HL-60 (cell line): ENCODE results near the gene CST6.

Experiments
- DNase-seq, 2 experiments: peaks; one replicate each; pipeline ENCODE4 v3.0.0-alpha.2; 2010 to 2020; ENCODE audit warnings: low read depth in 1 of 2, low spot score in 1 of 2
- H3K27ac ChIP-seq: fragments of 250-450 bp; sonication (Bioruptor Pico); replicated peaks from 2 replicates; pipeline ENCODE4 v1.5.1; 2020; ENCODE audit warnings: mild to moderate bottlenecking, moderate library complexity
- H3K27me3 ChIP-seq: fragments of 250-450 bp; sonication (Bioruptor Pico); 2 replicates; pipeline ENCODE4 v1.5.1; 2021; ENCODE audit warnings: mild to moderate bottlenecking, moderate library complexity; ENCODE audit not compliant: insufficient read depth, poor library complexity, severe bottlenecking
- H3K4me3 ChIP-seq: replicated peaks from 2 replicates; pipeline ENCODE4 v1.5.1; 2011; ENCODE audit warnings: mild to moderate bottlenecking, control low read depth, low read length; ENCODE audit not compliant: insufficient read depth
- CTCF ChIP-seq: IDR thresholded peaks from one replicate; pipeline ENCODE4 v1.5.1; 2011; ENCODE audit warnings: low read length, control low read depth, inconsistent platforms; ENCODE audit not compliant: insufficient read depth
- GABPA ChIP-seq: IDR thresholded peaks from 2 replicates; pipeline ENCODE4 v1.6.1; 2012; ENCODE audit warnings: low read depth
- POLR2AphosphoS5 ChIP-seq: IDR thresholded peaks from 2 replicates; pipeline ENCODE4 v1.6.1; 2012; ENCODE audit warnings: low read depth
- REST ChIP-seq: IDR thresholded peaks from 2 replicates; pipeline ENCODE4 v1.6.1; 2012; ENCODE audit warnings: low read depth; ENCODE audit not compliant: insufficient replicate concordance
- SPI1 ChIP-seq: IDR thresholded peaks from 2 replicates; pipeline ENCODE4 v1.6.1; 2012; ENCODE audit warnings: low read depth, mild to moderate bottlenecking, borderline replicate concordance

Gene CST6

GRCh38 chr11:66052664-66052982, 40.8 kb downstream of the CST6 start:
- peak overlapping the region; percentile 79 for H3K27ac ChIP-seq
- no peak for DNase-seq
- no peaks in the 10 kb centered on the region for H3K27me3 ChIP-seq
- H3K4me3 ChIP-seq, result peak overlapping the region; percentile 100
- TF ChIP-seq GABPA (no peak), SPI1 (no peak), REST (no peak), CTCF (no peak), POLR2AphosphoS5 (no peak)

GRCh38 chr11:66055021-66055420, 43.2 kb downstream of the CST6 start:
- H3K4me3 ChIP-seq, result no peak overlapping the region
- no peak overlapping the region for H3K27ac ChIP-seq
- no peak for TF ChIP-seq REST
- TF ChIP-seq POLR2AphosphoS5, result no peak
- TF ChIP-seq SPI1, result no peak
- TF ChIP-seq CTCF, result no peak
- TF ChIP-seq GABPA, result no peak
- no peak for DNase-seq
- H3K27me3 ChIP-seq, result no peaks in the 10 kb centered on the region

GRCh38 chr11:66056501-66056900, 44.7 kb downstream of the CST6 start:
- TF ChIP-seq REST (no peak), SPI1 (no peak), CTCF (no peak), POLR2AphosphoS5 (no peak), GABPA (no peak)
- DNase-seq, result no peak
- H3K4me3 ChIP-seq, result no peak overlapping the region
- H3K27me3 ChIP-seq, result no peaks in the 10 kb centered on the region
- no peak overlapping the region for H3K27ac ChIP-seq
